SHP77 treated with DMSO at 0.1 percent for 48 hours (cell line): Measurements from ENCODE around the gene MAPKAP1.

ENCODE experiments used
- DNase-seq: peaks from one replicate; lab custom pipeline; 2025; lab: John Stamatoyannopoulos, UW

MAPKAP1 gene

GRCh38 chr9:125561509-125562148 is 145.4 kb downstream of the MAPKAP1 start:
- no peak for DNase-seq

- no peak for DNase-seq
These were observed 147.1 kb downstream of the MAPKAP1 start for GRCh38 chr9:125559894-125560293.

GRCh38 chr9:125559194-125559593 is 147.8 kb downstream of the MAPKAP1 start:
- DNase-seq = no peak

GRCh38 chr9:125558453-125559092 is 148.4 kb downstream of the MAPKAP1 start:
- peak; percentile 20 for DNase-seq

- no peak for DNase-seq
These were observed 150.8 kb downstream of the MAPKAP1 start for GRCh38 chr9:125556046-125556721.

- DNase-seq = no peak
These were observed 152.3 kb downstream of the MAPKAP1 start for GRCh38 chr9:125554726-125555125.

GRCh38 chr9:125551781-125552180 is 155.2 kb downstream of the MAPKAP1 start:
- DNase-seq = no peak

- DNase-seq = no peak
These were observed 156.8 kb downstream of the MAPKAP1 start for GRCh38 chr9:125549891-125550885.

- DNase-seq = no peak
These were observed 157.5 kb downstream of the MAPKAP1 start for GRCh38 chr9:125549465-125549871.

- no peak for DNase-seq
These were observed 158.0 kb downstream of the MAPKAP1 start for GRCh38 chr9:125549039-125549438.

GRCh38 chr9:125548141-125548540 is 158.9 kb downstream of the MAPKAP1 start:
- DNase-seq = no peak

- DNase-seq = no peak
These were observed 159.6 kb downstream of the MAPKAP1 start for GRCh38 chr9:125547368-125547767.

- no peak for DNase-seq
These were observed 161.2 kb downstream of the MAPKAP1 start for GRCh38 chr9:125545845-125546244.

GRCh38 chr9:125544988-125545651 is 161.9 kb downstream of the MAPKAP1 start:
- no peak for DNase-seq

- no peak for DNase-seq
These were observed 162.5 kb downstream of the MAPKAP1 start for GRCh38 chr9:125544484-125544883.

- peak; percentile 71 for DNase-seq
These were observed 165.2 kb downstream of the MAPKAP1 start for GRCh38 chr9:125541840-125542243.

- no peak for DNase-seq
These were observed 166.5 kb downstream of the MAPKAP1 start for GRCh38 chr9:125540497-125540896.

GRCh38 chr9:125538092-125538473 is 168.9 kb downstream of the MAPKAP1 start:
- DNase-seq = peak; percentile 67

GRCh38 chr9:125537442-125538091 is 169.4 kb downstream of the MAPKAP1 start:
- peak; percentile 67 for DNase-seq

GRCh38 chr9:125536776-125537175 is 170.2 kb downstream of the MAPKAP1 start:
- no peak for DNase-seq
